Adrenal gland (tissue), 5 donors: Measurements from ENCODE around the gene BTBD9.

Source experiments
- POLR2A ChIP-seq, 2 donors: fragments of 450-650 bp; IDR thresholded peaks; one replicate each; pipeline ENCODE4 v1.6.1; 2017; ENCODE audit warnings: antibody characterized with exemption in 2 of 2, mild to moderate bottlenecking in 2 of 2, moderate library complexity in 1 of 2
- TF ChIP-seq, protein P1 (sequence below), 6 experiments: fragments of 450-650 bp in 4 of 6; fragments of 200-600 bp in 2 of 6; sonication (generic) in 1 of 6; IDR thresholded peaks; 1 replicate in 5 of 6; 2 replicates in 1 of 6; pipeline versions ENCODE4 v1.5.1 to v1.8.0; 2016 to 2021; ENCODE audit warnings: antibody characterized with exemption in 6 of 6, mild to moderate bottlenecking in 2 of 6, moderate library complexity in 1 of 6
- donor health status: DM: no; HTN: no; CAD: no.

DNA sequence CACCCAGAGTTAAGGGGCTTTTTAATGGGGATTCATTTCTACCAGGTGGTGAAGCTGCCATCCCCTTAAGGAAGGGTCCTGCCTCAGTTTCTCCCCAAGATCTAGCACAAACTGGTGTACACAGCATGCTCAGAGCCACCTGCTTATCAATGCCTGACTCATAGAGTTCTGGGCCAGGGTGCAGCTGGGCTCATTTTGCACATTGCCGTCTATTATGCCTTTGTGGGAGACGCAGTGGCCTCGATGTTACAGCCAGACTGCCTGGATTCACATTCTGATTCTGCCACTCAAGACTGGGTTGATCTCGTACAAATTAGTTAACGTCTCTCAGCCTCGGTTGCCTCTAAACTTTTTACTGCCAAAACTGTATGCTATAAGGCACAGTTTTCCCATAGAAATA is 454.5 kb downstream of the BTBD9 start:
- TF ChIP-seq, protein P1, sequence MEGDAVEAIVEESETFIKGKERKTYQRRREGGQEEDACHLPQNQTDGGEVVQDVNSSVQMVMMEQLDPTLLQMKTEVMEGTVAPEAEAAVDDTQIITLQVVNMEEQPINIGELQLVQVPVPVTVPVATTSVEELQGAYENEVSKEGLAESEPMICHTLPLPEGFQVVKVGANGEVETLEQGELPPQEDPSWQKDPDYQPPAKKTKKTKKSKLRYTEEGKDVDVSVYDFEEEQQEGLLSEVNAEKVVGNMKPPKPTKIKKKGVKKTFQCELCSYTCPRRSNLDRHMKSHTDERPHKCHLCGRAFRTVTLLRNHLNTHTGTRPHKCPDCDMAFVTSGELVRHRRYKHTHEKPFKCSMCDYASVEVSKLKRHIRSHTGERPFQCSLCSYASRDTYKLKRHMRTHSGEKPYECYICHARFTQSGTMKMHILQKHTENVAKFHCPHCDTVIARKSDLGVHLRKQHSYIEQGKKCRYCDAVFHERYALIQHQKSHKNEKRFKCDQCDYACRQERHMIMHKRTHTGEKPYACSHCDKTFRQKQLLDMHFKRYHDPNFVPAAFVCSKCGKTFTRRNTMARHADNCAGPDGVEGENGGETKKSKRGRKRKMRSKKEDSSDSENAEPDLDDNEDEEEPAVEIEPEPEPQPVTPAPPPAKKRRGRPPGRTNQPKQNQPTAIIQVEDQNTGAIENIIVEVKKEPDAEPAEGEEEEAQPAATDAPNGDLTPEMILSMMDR (IDR thresholded peaks at IDR 0.05): no peak
- no peak for TF ChIP-seq POLR2A (IDR thresholded peaks at IDR 0.05)
